ENCODE measurements around the gene EXOC7. TPM values are rescaled to one million over a fixed set of nuclear protein-coding genes. Genes with fewer than 3 reads are reported as not detected.
A peak's percentile ranks its signal among the peaks of the same experiment; 100 is the strongest.

The EXOC7 gene
- polyA plus RNA-seq, 3 donors = 30.7 to 86.5 (median 42.4) TPM

- 73% methylated on average over 13 of the region's 23 CpGs for WGBS (ENCODE audit: insufficient coverage)
- peak overlapping the region in 1 of 7 donors; percentile 3 for H3K27ac Mint-ChIP-seq
These were observed 11.9 kb downstream of the EXOC7 start for GRCh38 chr17:76091526-76092286.

More at GRCh38 chr17:76091526-76092286, 11.9 kb downstream of the EXOC7 start:
- TF ChIP-seq CTCF (IDR thresholded peaks at IDR 0.05) = no peak
- H3K4me1 Mint-ChIP-seq = peaks cover 2% of the 10 kb centered on the region
- Histone ChIP-seq H4K20me1 (ENCODE audit: insufficient read depth, low read length) (no peaks in the 10 kb centered on the region), H3K79me2 (ENCODE audit: insufficient read depth, low read length) (no peaks in the 10 kb centered on the region), H3K36me3 (replicated peaks in 1 of 2; ENCODE audit: control insufficient read depth in 1 of 2, insufficient read depth in 2 of 2, low read length in 2 of 2) (peaks cover 98 to 100% of the 10 kb centered on the region in 2 donors), H3K4me2 (replicated peaks; ENCODE audit: extremely low read depth, low read length, poor library complexity, severe bottlenecking) (no peak overlapping the region), H3K9ac (ENCODE audit: insufficient read depth, low read length, poor library complexity, severe bottlenecking) (no peak overlapping the region), H3K4me3 (replicated peaks in 1 of 3; ENCODE audit: low read depth in 2 of 3, low read length in 3 of 3) (no peak overlapping the region), H2AFZ (ENCODE audit: insufficient read depth, low read depth, low read length, poor library complexity, severe bottlenecking) (no peak overlapping the region), H3K9me3 (replicated peaks in 1 of 2; ENCODE audit: control insufficient read depth in 1 of 2, insufficient read depth in 1 of 2, low read length in 2 of 2) (no peaks in the 10 kb centered on the region), H3K27me3 (ENCODE audit: control insufficient read depth in 2 of 2, insufficient read depth in 2 of 2, low read length in 2 of 2) (no peaks in the 10 kb centered on the region), H3K27ac (ENCODE audit: low read depth in 1 of 2, low read length in 2 of 2) (no peak overlapping the region), H3K4me1 (ENCODE audit: control insufficient read depth in 1 of 2, insufficient read depth in 2 of 2, low read length in 2 of 2) (no peaks in the 10 kb centered on the region)
- DNase-seq = no peak
- peaks cover 78 to 100% of the 10 kb centered on the region in 2 donors for H3K36me3 Mint-ChIP-seq
- intact Hi-C loops (cut with micrococcal nuclease) = no loop called here
- peak overlapping the region in 1 of 2 donors; percentile 6 for H3K4me3 Mint-ChIP-seq
- H3K9me3 Mint-ChIP-seq = no peaks in the 10 kb centered on the region
- H3K27me3 Mint-ChIP-seq (ENCODE audit: low read depth in 3 of 3) = peaks cover 0 to 2% (median 1%) of the 10 kb centered on the region in 3 donors
